HCT116 (cell line): ENCODE measurements around the gene CTSH. TPM values are rescaled to one million over a fixed set of nuclear protein-coding genes. Genes with fewer than 3 reads are reported as not detected.
"Not testable (repeated sequence)": the region's sequence is repeated elsewhere in the genome, so short reads cannot be mapped to it uniquely, and the experiment has no call there.

Experiments
- ATAC-seq: fragments of 200-7000 bp; cut with Tn5 transposase; 2 replicates; pipeline ENCODE4 v1.9.1; 2020; ENCODE audit warnings: mild to moderate bottlenecking, moderate library complexity
- BruUV-seq: library from RNA; stranded (reverse); fragments of 400-500 nt; replicated peaks from 2 replicates; lab custom pipeline; 2021; lab: Mats Ljungman, UMichigan
- CTCF ChIA-PET: fragments of 300-600 bp; sonication (Branson Sonifier 250); formaldehyde crosslinking; loops from one replicate; lab custom pipeline; 2021; ENCODE audit warnings: antibody characterized with exemption; lab: Charles Lee
- POLR2A ChIA-PET: fragments of 300-600, 350-600 bp; sonication (Branson Sonifier 250); formaldehyde crosslinking; loops from one replicate; lab custom pipeline; 2021; ENCODE audit warnings: antibody characterized with exemption; lab: Charles Lee
- RAD21 ChIA-PET, 2 experiments: fragments of 300-600 bp; sonication (Branson Sonifier 250); formaldehyde crosslinking; loops; one replicate each; lab custom pipeline; 2023; ENCODE audit warnings: low total read pairs in 2 of 2; ENCODE audit not compliant: uncharacterized antibody in 2 of 2, unreplicated experiment in 2 of 2, low non-redundant PET in 1 of 2; lab: Charles Lee
- DNase-seq: peaks from one replicate; pipeline ENCODE4 v3.0.0-alpha.2; 2010; ENCODE audit warnings: low read depth, low spot score
- H2AFZ ChIP-seq: fragments of 200-600 bp; shearing (Covaris generic), sonication (generic); 2 replicates; pipeline ENCODE4 v1.6.1; 2017; ENCODE audit warnings: low read depth, mixed run types, mixed read lengths, antibody characterized with exemption, low read length; ENCODE audit not compliant: poor library complexity, severe bottlenecking
- H3K27ac ChIP-seq: 2 replicates; pipeline ENCODE4 v1.5.1; 2012; ENCODE audit warnings: low read depth, low read length
- H3K27me3 ChIP-seq: fragments of 200-600 bp; sonication (generic); 2 replicates; pipeline ENCODE4 v1.6.1; 2016; ENCODE audit warnings: mixed run types, low read length, mixed read lengths; ENCODE audit not compliant: insufficient read depth
- H3K36me3 ChIP-seq, 2 experiments: fragments of 200-500 bp in 1 of 2; fragments of 200-600 bp in 1 of 2; sonication (Bioruptor generic) in 1 of 2; sonication (generic) in 1 of 2; 2 replicates each; pipeline versions ENCODE4 v1.5.1 to v1.6.1; 2014 to 2016; ENCODE audit warnings: low read length in 2 of 2, inconsistent platforms in 1 of 2, mixed read lengths in 1 of 2, mixed run types in 1 of 2; ENCODE audit not compliant: insufficient read depth in 2 of 2, control insufficient read depth in 1 of 2
- H3K4me1 ChIP-seq, 2 experiments: fragments of 200-600 bp in 1 of 2; sonication (generic) in 1 of 2; 2 replicates each; pipeline versions ENCODE4 v1.5.1 to v1.6.1; 2012 to 2017; ENCODE audit warnings: low read length in 2 of 2, inconsistent platforms in 1 of 2, mild to moderate bottlenecking in 1 of 2, mixed read lengths in 1 of 2, mixed run types in 1 of 2, moderate library complexity in 1 of 2; ENCODE audit not compliant: insufficient read depth in 2 of 2, control insufficient read depth in 1 of 2
- H3K4me2 ChIP-seq: fragments of 200-600 bp; sonication (generic); 2 replicates; pipeline ENCODE4 v1.6.1; 2017; ENCODE audit warnings: mixed run types, low read length, mixed read lengths
- H3K4me3 ChIP-seq, 2 experiments: fragments of 200-600 bp in 1 of 2; sonication (generic) in 1 of 2; replicated peaks in 1 of 2; 2 replicates each; pipeline ENCODE4 v1.5.1; 2011 to 2016; ENCODE audit warnings: low read length in 2 of 2, control low read depth in 1 of 2, low read depth in 1 of 2, mild to moderate bottlenecking in 1 of 2, mixed read lengths in 1 of 2, mixed run types in 1 of 2
- H3K79me2 ChIP-seq: fragments of 200-600 bp; sonication (generic); 2 replicates; pipeline ENCODE4 v1.6.1; 2017; ENCODE audit warnings: mild to moderate bottlenecking, mixed run types, low read length, moderate library complexity, mixed read lengths; ENCODE audit not compliant: insufficient read depth
- H3K9ac ChIP-seq: fragments of 200-600 bp; sonication (generic); 2 replicates; pipeline ENCODE4 v1.6.1; 2016; ENCODE audit warnings: low read length, mixed read lengths
- H3K9me2 ChIP-seq: fragments of 200-600 bp; sonication (generic), shearing (Covaris generic); 2 replicates; pipeline ENCODE4 v1.6.1; 2017; ENCODE audit warnings: mixed run types, mild to moderate bottlenecking, moderate library complexity; ENCODE audit not compliant: insufficient read depth
- H3K9me3 ChIP-seq, 2 experiments: fragments of 200-500 bp in 1 of 2; fragments of 200-600 bp in 1 of 2; sonication (Bioruptor generic) in 1 of 2; sonication (generic) in 1 of 2; 2 replicates each; pipeline ENCODE4 v1.6.1; 2014 to 2017; ENCODE audit warnings: low read length in 2 of 2, mixed read lengths in 2 of 2, inconsistent platforms in 1 of 2, low read depth in 1 of 2, mild to moderate bottlenecking in 1 of 2, mixed run types in 1 of 2, moderate library complexity in 1 of 2; ENCODE audit not compliant: control insufficient read depth in 1 of 2, insufficient read depth in 1 of 2
- H4K20me1 ChIP-seq: fragments of 200-600 bp; sonication (generic), shearing (Covaris generic); 2 replicates; pipeline ENCODE4 v1.6.1; 2017; ENCODE audit warnings: mixed run types, mild to moderate bottlenecking, moderate library complexity; ENCODE audit not compliant: insufficient read depth
- EZH2 ChIP-seq: fragments of 200-600 bp; sonication (generic); IDR thresholded peaks from 2 replicates; pipeline ENCODE4 v1.6.1; 2017; ENCODE audit warnings: antibody characterized with exemption, mixed run types
- FOSL1 ChIP-seq: IDR thresholded peaks from 2 replicates; pipeline ENCODE4 v1.6.1; 2012; ENCODE audit warnings: low read depth
- SIN3A ChIP-seq: IDR thresholded peaks from 2 replicates; pipeline ENCODE4 v1.6.1; 2012; ENCODE audit warnings: low read depth
- SRF ChIP-seq: IDR thresholded peaks from 2 replicates; pipeline ENCODE4 v1.6.1; 2012; ENCODE audit warnings: low read depth
- TCF7L2 ChIP-seq: IDR thresholded peaks from 2 replicates; pipeline ENCODE4 v1.7.0; 2011; ENCODE audit warnings: borderline replicate concordance, inconsistent platforms; ENCODE audit not compliant: insufficient read depth, insufficient read length; ENCODE audit errors: extremely low read depth
- ZFX ChIP-seq: fragments of 450-650 bp; IDR thresholded peaks from 2 replicates; pipeline ENCODE4 v1.6.1; 2017
- intact Hi-C: fragments of 100-400 bp; cut with micrococcal nuclease; formaldehyde crosslinking; loops from 2 replicates; pipeline ENCODE4 v1.10.0; 2022
- total RNA-seq: library from RNA; stranded (reverse); gene quantifications from one replicate; pipeline ENCODE4 v1.2.1, GENCODE V29; 2021; ENCODE audit not compliant: unreplicated experiment

The CTSH gene
- total RNA-seq, 1 experiment from 2014 or later, result 37.5 TPM

DNA sequence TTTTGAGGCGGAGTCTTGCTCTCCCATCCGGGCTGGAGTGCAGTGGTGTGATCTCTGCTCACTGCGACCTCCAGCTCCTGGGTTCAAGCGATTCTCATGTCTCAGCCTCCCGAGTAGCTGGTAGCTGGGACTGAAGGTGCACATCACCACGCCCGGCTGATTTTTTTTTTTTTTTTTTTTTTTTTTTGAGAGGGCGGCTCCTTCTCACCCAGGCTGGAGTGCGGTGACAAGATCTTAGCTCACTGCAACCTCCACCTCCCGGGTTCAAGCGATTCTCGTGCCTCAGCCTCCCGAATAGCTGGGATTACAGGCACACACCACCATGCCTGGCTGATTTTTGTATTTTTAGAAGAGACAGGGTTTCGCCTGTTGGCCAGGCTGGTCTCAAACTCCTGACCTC, 67.9 kb downstream of the CTSH start:
- H3K4me3 ChIP-seq, H3K9me3 ChIP-seq, H3K4me2 ChIP-seq, ATAC-seq, H2AFZ ChIP-seq, intact Hi-C loops, H3K9ac ChIP-seq, H3K27me3 ChIP-seq, BruUV-seq, POLR2A ChIA-PET, DNase-seq, H3K9me2 ChIP-seq, H3K27ac ChIP-seq, CTCF ChIA-PET, RAD21 ChIA-PET: not testable (repeated sequence)
- H3K36me3 ChIP-seq, result peaks cover 5 to 16% of the 10 kb centered on the region in 2 experiments; a peak in 3 of 4 replicates
- H3K79me2 ChIP-seq, result peaks cover 89% of the 10 kb centered on the region
- H4K20me1 ChIP-seq, result peaks cover 62% of the 10 kb centered on the region
- H3K4me1 ChIP-seq, result peaks cover 29 to 60% of the 10 kb centered on the region in 2 experiments

DNA sequence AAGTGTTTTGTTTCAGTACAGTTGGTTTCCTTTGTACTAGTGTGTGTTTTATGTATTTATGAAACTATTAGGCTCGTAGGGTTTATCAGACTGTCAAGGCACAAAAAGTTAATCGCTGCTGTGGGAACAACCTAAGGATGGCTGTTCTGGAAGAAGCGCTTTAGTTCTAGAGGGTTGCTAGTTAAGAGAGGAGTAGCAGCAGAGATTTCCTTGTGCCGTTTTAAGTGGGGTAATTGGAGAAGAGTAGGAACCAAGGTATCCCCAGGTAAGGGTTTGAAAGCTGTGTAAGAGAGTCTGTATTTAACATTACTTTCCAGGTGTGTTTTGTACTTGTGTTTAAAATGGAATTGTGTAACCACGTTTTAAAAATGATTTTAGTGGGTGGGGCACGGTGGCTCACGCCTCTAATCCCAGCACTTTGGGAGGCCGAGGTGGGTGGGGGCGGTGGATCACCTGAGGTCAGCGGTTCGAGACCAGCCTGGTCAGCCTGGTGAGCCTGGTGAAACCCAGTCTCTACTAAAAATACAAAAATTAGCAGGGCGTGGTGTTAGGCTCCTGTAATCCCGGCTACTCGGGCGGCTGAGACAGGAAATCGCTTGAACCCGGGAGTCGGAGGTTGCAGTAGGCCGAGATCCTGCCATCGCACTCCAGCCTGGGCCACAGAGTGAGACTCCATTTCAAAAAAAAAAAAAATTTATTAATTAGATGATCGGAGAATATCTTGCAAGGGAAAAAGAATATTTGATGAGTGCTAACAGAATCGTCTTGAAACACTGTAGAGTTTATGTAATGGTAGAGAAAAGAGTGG, 69.5 kb downstream of the CTSH start:
- H3K9me3 ChIP-seq, result no peaks in the 10 kb centered on the region
- H2AFZ ChIP-seq, result no peak overlapping the region
- ATAC-seq (no peak), DNase-seq (no peak)
- H3K4me2 ChIP-seq, result peak overlapping the region; percentile 73
- CTCF ChIA-PET, result no interaction called here
- intact Hi-C loops, result no loop called here
- no peaks in the 10 kb centered on the region for H3K9me2 ChIP-seq
- peaks cover 29 to 57% of the 10 kb centered on the region in 2 experiments for H3K4me1 ChIP-seq
- TF ChIP-seq SIN3A (no peak), EZH2 (no peak), SRF (no peak), ZFX (no peak), TCF7L2 (no peak), FOSL1 (no peak)
- peak overlapping the region; percentile 100 for H3K9ac ChIP-seq
- POLR2A ChIA-PET, result no interaction called here
- no peak overlapping the region for H3K27ac ChIP-seq
- peak overlapping the region; percentile 85 to 98; a peak in 3 of 4 replicates for H3K4me3 ChIP-seq
- H3K79me2 ChIP-seq, result peaks cover 73% of the 10 kb centered on the region
- H3K27me3 ChIP-seq, result no peaks in the 10 kb centered on the region
- BruUV-seq, result no TSS peak
- RAD21 ChIA-PET, result no interaction called here
- H3K36me3 ChIP-seq, result peaks cover 0 to 1% of the 10 kb centered on the region in 2 experiments; a peak in 1 of 4 replicates
- peaks cover 51% of the 10 kb centered on the region for H4K20me1 ChIP-seq
